ENCODE measurements around the gene ARVCF.

ARVCF gene

GRCh38 chr22:20002636-20003035, 14.0 kb downstream of the ARVCF start:
- FAIRE-seq (no peak), DNase-seq (ENCODE audit: extremely low spot score, insufficient read length, low read depth) (no peak)

- no peak for FAIRE-seq
Observed at GRCh38 chr22:20002128-20002527, 14.5 kb downstream of the ARVCF start.

GRCh38 chr22:20001082-20001638, 15.5 kb downstream of the ARVCF start:
- no peak for FAIRE-seq
- DNase-seq (ENCODE audit: extremely low spot score, insufficient read length, low read depth): no peak

More at GRCh38 chr22:20002128-20002527, 14.5 kb downstream of the ARVCF start:
- no peak for DNase-seq (ENCODE audit: extremely low spot score, insufficient read length, low read depth)

- DNase-seq (ENCODE audit: extremely low spot score, insufficient read length, low read depth): no peak
- no peak for FAIRE-seq
Observed at GRCh38 chr22:20000246-20001081, 16.2 kb downstream of the ARVCF start.

- FAIRE-seq: no peak
- DNase-seq (ENCODE audit: extremely low spot score, insufficient read length, low read depth): no peak
Observed at GRCh38 chr22:19998991-19999820, 17.4 kb downstream of the ARVCF start.

DNA sequence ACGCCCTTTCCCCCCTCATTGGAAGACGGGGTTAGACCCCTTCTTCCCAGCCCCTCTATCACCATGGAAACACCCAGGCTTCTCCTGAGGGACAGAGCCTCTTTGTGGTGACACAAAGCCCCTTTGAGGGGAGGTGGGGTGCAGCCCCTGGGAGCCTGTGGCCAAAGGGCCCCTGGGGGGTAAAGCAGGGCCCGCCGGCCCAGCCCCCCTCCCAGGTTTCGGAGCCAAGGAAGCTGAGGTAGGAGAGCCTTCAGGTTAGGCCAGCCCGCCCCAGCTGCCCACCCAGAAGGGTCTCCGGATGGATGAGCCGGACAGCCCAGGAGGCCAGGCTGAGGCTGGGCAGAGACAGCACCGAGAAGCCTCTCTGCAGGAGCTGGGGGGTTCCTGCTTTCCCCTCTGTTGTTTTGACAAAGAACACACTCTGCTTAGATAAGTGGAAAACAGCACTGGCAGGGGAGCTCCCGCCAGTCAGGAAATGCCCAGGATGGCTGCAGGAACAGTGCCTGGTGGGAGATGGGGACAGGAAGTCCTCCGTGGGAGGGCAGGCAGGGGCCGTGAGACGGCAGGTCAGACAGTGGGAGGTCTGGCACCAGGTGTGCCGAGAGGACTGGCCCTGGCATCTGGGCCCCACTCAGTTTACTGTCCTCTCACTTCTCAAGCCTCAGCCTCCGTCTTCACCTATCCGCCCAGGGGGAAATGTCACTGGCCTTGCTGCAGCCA, 18.2 kb downstream of the ARVCF start:
- DNase-seq (ENCODE audit: extremely low spot score, insufficient read length, low read depth) (no peak), FAIRE-seq (no peak)

GRCh38 chr22:19997561-19998231, 18.9 kb downstream of the ARVCF start:
- FAIRE-seq (no peak), DNase-seq (ENCODE audit: extremely low spot score, insufficient read length, low read depth) (no peak)

DNA sequence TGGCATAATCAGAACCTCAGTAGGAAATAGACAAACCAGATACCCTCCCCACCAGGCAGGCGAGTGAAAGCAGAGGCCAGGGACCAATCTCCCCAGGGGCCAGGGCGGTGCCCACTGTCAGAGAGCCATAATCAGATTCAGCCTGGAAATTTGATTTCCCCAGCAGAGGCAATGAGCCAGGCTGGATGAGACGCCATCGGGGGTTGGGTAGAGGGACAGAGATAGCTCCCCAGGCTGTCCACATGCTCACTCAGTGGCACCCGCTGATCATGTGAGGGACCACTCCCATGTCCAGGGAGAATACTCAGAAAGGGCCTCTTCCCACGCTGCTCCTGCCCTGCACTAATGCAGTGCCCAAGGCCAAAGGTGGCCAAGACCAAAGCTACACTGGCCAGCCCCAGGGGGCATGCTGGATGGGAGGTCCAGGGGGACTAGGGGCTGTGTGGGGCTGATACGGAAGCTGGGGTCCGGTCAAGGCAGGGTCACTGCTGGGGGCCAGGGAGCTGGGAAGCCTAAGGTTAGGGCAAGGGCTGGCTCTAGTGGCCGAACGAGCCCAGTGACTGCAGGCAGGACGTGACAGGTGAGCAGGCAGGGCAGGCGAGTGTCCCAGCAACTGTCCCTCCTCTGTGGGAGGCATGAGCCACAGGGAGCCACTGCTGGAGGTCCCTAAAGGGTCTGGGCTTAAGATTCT, 19.8 kb downstream of the ARVCF start:
- DNase-seq (ENCODE audit: extremely low spot score, insufficient read length, low read depth): no peak
- FAIRE-seq: no peak

DNA sequence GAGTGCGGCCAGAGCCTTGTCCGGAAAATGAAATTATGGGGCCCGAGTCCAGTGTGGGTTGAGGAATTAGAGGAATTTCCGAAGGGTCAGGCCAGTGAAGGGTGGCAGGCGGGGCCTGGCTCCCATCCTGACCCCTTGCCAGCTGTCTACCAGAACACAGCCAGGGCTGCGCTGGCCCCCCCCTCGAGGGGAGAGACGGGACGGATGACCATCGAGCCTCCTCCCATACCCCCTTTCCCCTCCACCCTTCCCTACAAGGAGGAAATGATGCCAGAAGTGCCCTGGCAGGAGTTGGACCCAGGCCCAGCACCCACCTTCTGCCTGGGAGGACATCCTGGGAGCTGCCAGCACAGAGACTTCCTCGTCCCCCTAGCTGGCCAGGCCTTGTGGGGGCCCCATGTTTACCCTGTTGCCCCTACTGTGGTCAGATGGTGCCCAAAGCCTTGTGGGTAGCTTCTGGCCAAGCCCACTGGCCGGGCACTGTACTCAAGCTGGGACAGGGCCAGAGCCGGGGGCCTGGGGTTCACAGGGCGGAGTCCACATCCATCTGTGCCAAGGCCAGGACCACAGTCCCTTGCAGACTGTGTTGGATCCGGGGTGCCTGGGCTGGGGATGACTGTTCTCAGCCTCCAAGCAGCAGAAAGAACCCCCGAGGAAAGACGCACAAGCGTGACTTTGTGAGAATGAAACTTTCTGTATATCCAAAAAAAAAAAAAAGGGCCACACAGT, 20.8 kb downstream of the ARVCF start:
- FAIRE-seq: no peak
- DNase-seq (ENCODE audit: extremely low spot score, insufficient read length, low read depth): no peak

DNA sequence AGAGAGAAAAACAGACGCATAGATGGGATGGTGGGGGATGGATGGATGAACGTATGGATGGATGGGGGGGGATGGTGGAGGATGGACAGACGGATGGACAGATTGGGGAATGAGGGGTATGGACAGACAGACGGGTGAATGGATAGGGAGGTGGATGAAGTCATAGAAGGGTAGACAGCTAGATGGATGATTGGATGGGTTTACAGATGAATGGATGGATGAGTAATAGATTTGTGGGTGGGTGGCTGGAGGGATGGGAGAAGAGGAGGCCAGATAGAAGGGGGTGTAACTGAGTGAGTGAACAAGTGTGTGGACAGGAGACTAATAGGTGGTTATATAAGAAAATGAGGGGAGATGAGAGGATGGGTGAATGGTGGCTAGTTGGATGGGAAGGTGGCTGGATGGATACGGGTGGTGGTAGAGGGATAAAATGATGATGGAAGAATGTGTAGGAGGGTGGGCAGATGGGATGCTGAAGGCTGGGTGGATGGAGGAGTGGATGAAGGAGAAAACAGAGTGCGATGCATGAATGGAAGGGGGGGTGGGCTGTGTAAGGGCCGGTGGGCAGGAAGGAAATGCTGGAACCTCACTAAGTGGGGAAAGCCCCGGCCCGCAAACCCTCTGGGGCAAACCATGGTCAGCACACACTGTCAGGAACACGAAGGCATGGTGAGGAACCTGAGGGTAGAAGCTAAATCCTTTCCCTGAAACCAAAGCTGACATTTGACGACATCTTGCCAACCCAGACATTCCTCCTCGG, 21.6 kb downstream of the ARVCF start:
- DNase-seq (ENCODE audit: extremely low spot score, insufficient read length, low read depth): no peak
- FAIRE-seq: no peak

DNA sequence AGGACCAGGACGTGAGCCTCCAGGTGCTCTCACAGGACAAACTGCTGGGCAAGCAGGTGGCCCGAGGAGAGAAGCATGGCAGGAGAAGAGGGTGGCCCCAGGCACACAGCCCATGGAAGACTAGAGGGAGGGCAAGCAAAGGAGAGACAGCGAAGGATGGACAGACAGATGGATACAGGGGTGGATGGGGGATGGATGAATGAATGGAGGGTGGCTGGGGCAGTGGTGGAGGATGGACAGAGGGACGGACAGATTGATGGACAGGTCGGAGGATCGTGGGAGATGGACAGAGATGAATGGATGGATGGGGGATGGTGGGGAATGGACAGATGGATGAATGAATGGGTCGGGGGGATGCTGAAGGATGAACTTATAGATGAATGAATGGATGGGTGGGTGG, 22.7 kb downstream of the ARVCF start:
- DNase-seq (ENCODE audit: extremely low spot score, insufficient read length, low read depth) (no peak), FAIRE-seq (no peak)

DNA sequence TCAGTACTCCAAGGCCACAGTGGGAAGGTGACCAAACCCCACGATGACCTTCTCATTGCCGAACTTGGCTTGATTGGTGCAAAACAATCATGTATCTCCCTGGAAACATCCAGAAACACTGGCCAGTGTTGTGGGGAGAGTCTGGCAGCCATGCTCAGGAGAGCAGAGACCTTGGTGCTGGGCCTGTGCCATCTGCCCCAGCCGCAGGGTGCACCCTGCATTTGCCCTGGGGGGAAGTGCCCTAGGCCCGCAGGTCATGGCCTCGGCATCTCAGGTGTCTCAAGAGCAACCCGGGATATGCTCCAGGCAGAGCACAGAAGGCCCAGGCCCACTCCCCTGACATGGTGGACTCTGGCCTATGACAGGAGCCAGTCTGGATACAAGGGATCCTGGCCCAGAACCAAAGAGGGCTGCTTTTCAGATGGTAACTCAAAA, 23.7 kb downstream of the ARVCF start:
- DNase-seq (ENCODE audit: extremely low spot score, insufficient read length, low read depth) (no peak), FAIRE-seq (no peak)

GRCh38 chr22:19992481-19992911, 24.1 kb downstream of the ARVCF start:
- no peak for DNase-seq (ENCODE audit: extremely low spot score, insufficient read length, low read depth)
- no peak for FAIRE-seq

DNA sequence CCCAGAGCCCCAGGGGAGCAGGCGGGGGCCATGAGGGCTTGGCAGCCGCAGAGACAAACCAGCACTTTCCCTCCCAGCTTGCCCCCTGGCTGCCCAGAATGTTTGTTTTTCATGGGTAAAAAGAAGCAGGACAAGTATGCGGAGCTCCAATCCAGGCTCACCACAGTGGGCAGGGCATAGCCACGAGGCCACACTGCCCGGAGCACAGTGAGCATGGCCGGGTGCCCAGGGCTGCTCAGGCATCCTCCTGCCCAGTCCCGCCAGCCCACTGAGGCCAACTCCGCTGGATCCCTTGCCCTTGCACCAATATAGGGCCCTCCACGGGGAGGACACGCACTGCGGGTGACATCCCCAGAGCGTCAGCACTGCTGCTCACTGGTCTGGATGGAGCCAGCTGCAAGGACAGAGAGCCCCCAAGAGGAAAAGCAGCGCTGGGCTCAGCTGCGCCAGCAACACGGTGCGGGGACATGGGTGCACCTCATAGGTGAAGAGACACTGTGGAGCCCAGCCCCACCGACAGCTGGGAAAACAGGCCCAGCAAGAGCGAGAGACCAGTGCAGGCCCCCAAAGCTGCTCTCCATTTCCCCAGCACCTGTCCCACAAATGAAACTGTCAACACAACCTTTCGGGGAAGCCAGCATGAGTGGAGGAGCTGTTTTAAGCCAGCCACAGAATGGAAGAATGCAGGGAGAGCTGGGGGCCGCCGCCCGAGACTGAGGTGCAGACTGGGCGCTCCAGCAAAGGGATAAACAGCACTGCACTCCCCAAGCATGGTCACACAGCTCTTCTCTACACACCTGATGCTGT, 24.8 kb downstream of the ARVCF start:
- no peak for DNase-seq (ENCODE audit: extremely low spot score, insufficient read length, low read depth)
- FAIRE-seq: no peak

GRCh38 chr22:19991395-19991644, 25.3 kb downstream of the ARVCF start:
- FAIRE-seq: no peak

DNA sequence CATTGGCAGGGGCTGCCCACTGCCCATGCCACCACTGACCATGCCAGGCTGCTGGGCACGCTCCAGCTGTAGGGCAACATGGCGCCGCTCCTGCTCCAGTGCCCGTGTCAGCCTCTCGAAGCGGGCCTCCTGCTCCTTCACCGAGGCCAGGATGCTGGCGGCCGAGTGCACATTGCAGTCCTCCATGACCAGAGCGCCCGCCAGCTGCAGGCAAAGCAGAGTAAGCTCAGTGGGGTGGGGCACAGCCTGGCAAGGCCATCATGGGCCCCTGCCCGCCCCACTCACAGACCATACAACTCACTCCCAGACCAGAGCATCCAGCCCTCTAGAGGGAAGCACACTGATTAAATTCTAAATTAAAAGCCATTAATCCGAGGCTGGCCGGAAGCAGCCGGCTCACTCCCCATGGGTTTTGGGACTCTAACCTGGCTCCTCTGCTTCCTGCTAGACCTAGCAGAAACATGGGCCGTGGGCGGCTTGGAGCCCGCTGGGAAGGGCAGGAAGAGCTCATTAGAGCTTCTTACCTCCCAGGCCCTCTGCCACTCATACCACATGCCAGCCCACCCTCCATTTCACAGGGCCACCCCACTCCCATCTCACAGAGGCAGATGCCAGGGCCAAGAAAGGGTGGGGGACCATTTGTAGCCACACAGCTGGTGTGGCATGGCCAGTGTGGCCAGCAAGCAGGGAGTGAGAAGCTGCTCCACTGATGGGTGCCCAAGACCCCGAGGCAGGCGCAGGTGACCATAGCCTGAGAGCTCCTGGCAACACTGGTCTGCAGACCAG, 25.8 kb downstream of the ARVCF start:
- FAIRE-seq: no peak
- no peak for DNase-seq (ENCODE audit: extremely low spot score, insufficient read length, low read depth)

More at GRCh38 chr22:19991395-19991644, 25.3 kb downstream of the ARVCF start:
- DNase-seq (ENCODE audit: extremely low spot score, insufficient read length, low read depth): no peak

Measured in GM18507 (cell line).